Bronchial epithelial cell (primary cell): Measurements from ENCODE around the gene PPP6R3. TPM values are rescaled to one million over a fixed set of nuclear protein-coding genes. Genes with fewer than 3 reads are reported as not detected.

Source experiments
- DNase-seq: peaks from one replicate; pipeline ENCODE4 v3.0.0-alpha.2; 2010; ENCODE audit warnings: low read depth
- FAIRE-seq: peaks from 2 replicates; lab custom pipeline; 2011; peaks lifted over from hg19 to GRCh38; lab: Jason Lieb, UNC
- H3K27me3 ChIP-seq: 2 replicates; pipeline ENCODE4 v1.5.1; 2011; ENCODE audit warnings: low read length; ENCODE audit not compliant: control insufficient read depth, insufficient read depth
- H3K36me3 ChIP-seq: 2 replicates; pipeline ENCODE4 v1.5.1; 2011; ENCODE audit warnings: low read length; ENCODE audit not compliant: control insufficient read depth, insufficient read depth
- H3K4me3 ChIP-seq: 2 replicates; pipeline ENCODE4 v1.5.1; 2011; ENCODE audit warnings: mild to moderate bottlenecking, low read depth, low read length, control low read depth
- CTCF ChIP-seq: IDR thresholded peaks from 2 replicates; pipeline ENCODE4 v1.5.1; 2011; ENCODE audit warnings: mild to moderate bottlenecking, moderate library complexity, low read length, control low read depth, inconsistent platforms; ENCODE audit not compliant: insufficient read depth, severe bottlenecking
- total RNA-seq: library from RNA; depleted of rRNA; stranded (reverse); fragments of >200 nt; gene quantifications from 2 replicates; pipeline ENCODE4 v1.2.1, GENCODE V29; 2014

The PPP6R3 gene
- total RNA-seq, 1 donor from 2014 or later = 93.5 TPM

- H3K4me3 ChIP-seq = no peak overlapping the region
- H3K36me3 ChIP-seq = no peaks in the 10 kb centered on the region
- TF ChIP-seq CTCF = no peak
- DNase-seq = no peak
- FAIRE-seq = no peak
- H3K27me3 ChIP-seq = peaks cover 2% of the 10 kb centered on the region
These were observed 203.6 kb downstream of the PPP6R3 start for GRCh38 chr11:68664141-68664540.

- TF ChIP-seq CTCF = no peak
- Histone ChIP-seq H3K36me3 (no peaks in the 10 kb centered on the region), H3K27me3 (peaks cover 2% of the 10 kb centered on the region), H3K4me3 (no peak overlapping the region)
- FAIRE-seq = no peak
- DNase-seq = no peak
These were observed 204.4 kb downstream of the PPP6R3 start for GRCh38 chr11:68664906-68665305.

Other genes starting within 250 kb of the PPP6R3 start
- 35.8 and 44.8 TPM in 2 replicates for gene KMT5B, start 247.5 kb upstream of the PPP6R3 start, total RNA-seq
- gene C11orf24, start 188.8 kb upstream of the PPP6R3 start, total RNA-seq = 13.2 and 18.3 TPM in 2 replicates
- 17.0 and 21.6 TPM in 2 replicates for gene LRP5, start 148.2 kb upstream of the PPP6R3 start, total RNA-seq
- 0.53 and 0.77 TPM in 2 replicates for gene GAL, start 223.8 kb downstream of the PPP6R3 start, total RNA-seq